ENCODE data around the gene C6orf163.
A peak's percentile ranks its signal among the peaks of the same experiment; 100 is the strongest.
"Not testable (repeated sequence)": the region's sequence is repeated elsewhere in the genome, so short reads cannot be mapped to it uniquely, and the experiment has no call there.

The C6orf163 gene

GRCh38 chr6:87344731-87345130, at the start of gene C6orf163:
Gene C6orf163, plus strand, starts transcription at chr6:87344813. Its CDS starts 287 bp downstream, at chr6:87345100.
- no peak for DNase-seq (ENCODE audit: low read depth)

- DNase-seq (ENCODE audit: low read depth) = peak; percentile 11
Observed at GRCh38 chr6:87297119-87297518, 47.5 kb upstream of the C6orf163 start.

GRCh38 chr6:87301277-87301676, 43.3 kb upstream of the C6orf163 start:
- DNase-seq (ENCODE audit: low read depth) = not testable (repeated sequence)

GRCh38 chr6:87308970-87309369, 35.6 kb upstream of the C6orf163 start:
- no peak for DNase-seq (ENCODE audit: low read depth)

- DNase-seq (ENCODE audit: low read depth) = no peak
Observed at GRCh38 chr6:87312860-87313259, 31.8 kb upstream of the C6orf163 start.

GRCh38 chr6:87315071-87315470, 29.5 kb upstream of the C6orf163 start:
- no peak for DNase-seq (ENCODE audit: low read depth)

GRCh38 chr6:87319271-87319987, 25.2 kb upstream of the C6orf163 start:
- DNase-seq (ENCODE audit: low read depth) = no peak

- DNase-seq (ENCODE audit: low read depth) = peak; percentile 71
Observed at GRCh38 chr6:87322304-87323212, 22.1 kb upstream of the C6orf163 start, which contains the start of gene SMIM8. Gene SMIM8, plus strand, starts transcription at chr6:87322588. Its CDS starts 14,444 bp downstream, at chr6:87337032.

GRCh38 chr6:87323880-87324279, 20.7 kb upstream of the C6orf163 start:
- not testable (repeated sequence) for DNase-seq (ENCODE audit: low read depth)

GRCh38 chr6:87330961-87331360, 13.7 kb upstream of the C6orf163 start:
- no peak for DNase-seq (ENCODE audit: low read depth)

- DNase-seq (ENCODE audit: low read depth) = no peak
Observed at GRCh38 chr6:87333033-87333432, 11.6 kb upstream of the C6orf163 start.

GRCh38 chr6:87333591-87334181, 10.9 kb upstream of the C6orf163 start:
- peak; percentile 36 for DNase-seq (ENCODE audit: low read depth)

GRCh38 chr6:87334683-87335082, 9.9 kb upstream of the C6orf163 start:
- DNase-seq (ENCODE audit: low read depth) = peak; percentile 57

- DNase-seq (ENCODE audit: low read depth) = no peak
Observed at GRCh38 chr6:87336367-87336766, 8.2 kb upstream of the C6orf163 start.

GRCh38 chr6:87340230-87340629, 4.4 kb upstream of the C6orf163 start:
- DNase-seq (ENCODE audit: low read depth) = no peak

- no peak for DNase-seq (ENCODE audit: low read depth)
Observed at GRCh38 chr6:87341158-87341557, 3.5 kb upstream of the C6orf163 start.

- DNase-seq (ENCODE audit: low read depth) = no peak
Observed at GRCh38 chr6:87341899-87342298, 2.7 kb upstream of the C6orf163 start.

- DNase-seq (ENCODE audit: low read depth) = no peak
Observed at GRCh38 chr6:87342829-87343228, 1.8 kb upstream of the C6orf163 start.

GRCh38 chr6:87346700-87347099, 2.1 kb downstream of the C6orf163 start:
- no peak for DNase-seq (ENCODE audit: low read depth)

GRCh38 chr6:87349896-87350295, 5.3 kb downstream of the C6orf163 start:
- DNase-seq (ENCODE audit: low read depth) = no peak

GRCh38 chr6:87350516-87350915, 5.9 kb downstream of the C6orf163 start:
- no peak for DNase-seq (ENCODE audit: low read depth)

- no peak for DNase-seq (ENCODE audit: low read depth)
Observed at GRCh38 chr6:87351583-87351982, 7.0 kb downstream of the C6orf163 start.

- DNase-seq (ENCODE audit: low read depth) = no peak
Observed at GRCh38 chr6:87356181-87356580, 11.6 kb downstream of the C6orf163 start.
